IMR-90 (cell line): Measurements from ENCODE around the gene CALN1.

Experiments used
- CEBPB ChIP-seq: IDR thresholded peaks from 2 replicates; pipeline ENCODE4 v1.6.1; 2012; ENCODE audit warnings: low read depth, low read length, improper control_type of control experiment
- CHD1 ChIP-seq: IDR thresholded peaks from 2 replicates; pipeline ENCODE4 v1.6.1; 2012; ENCODE audit warnings: low read depth, low read length, improper control_type of control experiment
- MAFK ChIP-seq: IDR thresholded peaks from 2 replicates; pipeline ENCODE4 v1.6.1; 2012; ENCODE audit warnings: low read depth, low read length, improper control_type of control experiment
- POLR2A ChIP-seq: IDR thresholded peaks from 2 replicates; pipeline ENCODE4 v1.6.1; 2012; ENCODE audit warnings: mild to moderate bottlenecking, low read depth, low read length
- RAD21 ChIP-seq: IDR thresholded peaks from 2 replicates; pipeline ENCODE4 v1.6.1; 2012; ENCODE audit warnings: low read length, improper control_type of control experiment
- TF ChIP-seq, protein P1 (sequence below): conservative IDR thresholded peaks from 2 replicates; pipeline ENCODE4 v1.5.1; 2012; ENCODE audit warnings: mild to moderate bottlenecking, low read depth, low read length, improper control_type of control experiment
- TF ChIP-seq, protein P2 (sequence below): fragments of 150-350 bp; IDR thresholded peaks from 2 replicates; pipeline ENCODE4 v1.6.1; 2016; ENCODE audit warnings: low read depth, mild to moderate bottlenecking, low read length, moderate library complexity, borderline replicate concordance
- TF ChIP-seq, protein P3 (sequence below): fragments of 150-350 bp; IDR thresholded peaks from 2 replicates; pipeline ENCODE4 v1.6.1; 2017; ENCODE audit warnings: mild to moderate bottlenecking, antibody characterized with exemption, low read length, low read depth

DNA sequence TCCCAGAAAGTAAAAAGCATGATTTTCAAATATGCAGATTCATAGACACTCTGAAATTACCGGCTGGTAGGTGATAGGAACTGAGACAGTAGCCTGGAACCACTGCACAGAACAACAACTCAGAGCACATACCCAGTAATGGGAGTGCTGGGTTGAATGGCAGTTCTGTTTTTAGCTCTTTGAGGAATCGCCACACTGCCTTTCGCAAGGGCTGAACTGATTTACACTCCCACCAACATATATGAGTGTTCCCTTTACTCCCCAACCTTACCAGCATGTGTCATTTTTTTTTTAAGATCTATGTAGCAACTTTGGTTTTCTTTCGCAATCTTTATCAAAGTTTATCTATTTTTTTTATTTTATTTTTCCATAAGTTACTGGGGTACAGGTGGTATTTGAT, 358.8 kb downstream of the CALN1 start:
- TF ChIP-seq RAD21 (no peak), MAFK (no peak), POLR2A (no peak), CEBPB (no peak), CHD1 (no peak)
- TF ChIP-seq, protein P1, sequence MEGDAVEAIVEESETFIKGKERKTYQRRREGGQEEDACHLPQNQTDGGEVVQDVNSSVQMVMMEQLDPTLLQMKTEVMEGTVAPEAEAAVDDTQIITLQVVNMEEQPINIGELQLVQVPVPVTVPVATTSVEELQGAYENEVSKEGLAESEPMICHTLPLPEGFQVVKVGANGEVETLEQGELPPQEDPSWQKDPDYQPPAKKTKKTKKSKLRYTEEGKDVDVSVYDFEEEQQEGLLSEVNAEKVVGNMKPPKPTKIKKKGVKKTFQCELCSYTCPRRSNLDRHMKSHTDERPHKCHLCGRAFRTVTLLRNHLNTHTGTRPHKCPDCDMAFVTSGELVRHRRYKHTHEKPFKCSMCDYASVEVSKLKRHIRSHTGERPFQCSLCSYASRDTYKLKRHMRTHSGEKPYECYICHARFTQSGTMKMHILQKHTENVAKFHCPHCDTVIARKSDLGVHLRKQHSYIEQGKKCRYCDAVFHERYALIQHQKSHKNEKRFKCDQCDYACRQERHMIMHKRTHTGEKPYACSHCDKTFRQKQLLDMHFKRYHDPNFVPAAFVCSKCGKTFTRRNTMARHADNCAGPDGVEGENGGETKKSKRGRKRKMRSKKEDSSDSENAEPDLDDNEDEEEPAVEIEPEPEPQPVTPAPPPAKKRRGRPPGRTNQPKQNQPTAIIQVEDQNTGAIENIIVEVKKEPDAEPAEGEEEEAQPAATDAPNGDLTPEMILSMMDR = no peak
- TF ChIP-seq, protein P2, sequence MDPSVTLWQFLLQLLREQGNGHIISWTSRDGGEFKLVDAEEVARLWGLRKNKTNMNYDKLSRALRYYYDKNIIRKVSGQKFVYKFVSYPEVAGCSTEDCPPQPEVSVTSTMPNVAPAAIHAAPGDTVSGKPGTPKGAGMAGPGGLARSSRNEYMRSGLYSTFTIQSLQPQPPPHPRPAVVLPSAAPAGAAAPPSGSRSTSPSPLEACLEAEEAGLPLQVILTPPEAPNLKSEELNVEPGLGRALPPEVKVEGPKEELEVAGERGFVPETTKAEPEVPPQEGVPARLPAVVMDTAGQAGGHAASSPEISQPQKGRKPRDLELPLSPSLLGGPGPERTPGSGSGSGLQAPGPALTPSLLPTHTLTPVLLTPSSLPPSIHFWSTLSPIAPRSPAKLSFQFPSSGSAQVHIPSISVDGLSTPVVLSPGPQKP = no peak
- TF ChIP-seq, protein P3, sequence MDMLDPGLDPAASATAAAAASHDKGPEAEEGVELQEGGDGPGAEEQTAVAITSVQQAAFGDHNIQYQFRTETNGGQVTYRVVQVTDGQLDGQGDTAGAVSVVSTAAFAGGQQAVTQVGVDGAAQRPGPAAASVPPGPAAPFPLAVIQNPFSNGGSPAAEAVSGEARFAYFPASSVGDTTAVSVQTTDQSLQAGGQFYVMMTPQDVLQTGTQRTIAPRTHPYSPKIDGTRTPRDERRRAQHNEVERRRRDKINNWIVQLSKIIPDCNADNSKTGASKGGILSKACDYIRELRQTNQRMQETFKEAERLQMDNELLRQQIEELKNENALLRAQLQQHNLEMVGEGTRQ = no peak
